GM18907 (cell line): ENCODE measurements around the gene ETV3.

Experiments used
- ATAC-seq: cut with Tn5 transposase; IDR thresholded peaks from one replicate; pipeline ENCODE4 v1.9.1; 2021; ENCODE audit warnings: mild to moderate bottlenecking, moderate library complexity; ENCODE audit not compliant: unreplicated experiment

ETV3 gene

GRCh38 chr1:157162345-157162744, 24.1 kb upstream of the ETV3 start:
- no peak for ATAC-seq

DNA sequence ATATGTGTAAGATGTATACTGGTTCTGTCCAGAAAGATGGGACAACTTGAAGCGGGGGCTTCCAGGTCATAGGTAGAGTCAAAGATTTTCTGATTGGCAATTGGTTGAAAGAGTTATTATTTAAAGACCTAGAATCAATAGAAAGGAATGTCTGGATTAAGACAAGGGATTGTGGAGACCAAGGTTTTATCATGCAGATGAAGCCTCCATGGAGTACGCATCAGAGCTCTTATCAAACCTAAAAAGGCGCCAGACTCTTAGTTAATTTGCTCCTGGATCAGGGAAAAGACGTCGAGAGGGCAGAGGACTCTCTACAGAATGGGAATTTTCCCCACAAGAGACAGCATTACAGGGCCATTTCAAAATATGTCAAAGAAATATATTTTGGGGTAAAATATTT, 23.7 kb upstream of the ETV3 start:
- ATAC-seq: no peak

DNA sequence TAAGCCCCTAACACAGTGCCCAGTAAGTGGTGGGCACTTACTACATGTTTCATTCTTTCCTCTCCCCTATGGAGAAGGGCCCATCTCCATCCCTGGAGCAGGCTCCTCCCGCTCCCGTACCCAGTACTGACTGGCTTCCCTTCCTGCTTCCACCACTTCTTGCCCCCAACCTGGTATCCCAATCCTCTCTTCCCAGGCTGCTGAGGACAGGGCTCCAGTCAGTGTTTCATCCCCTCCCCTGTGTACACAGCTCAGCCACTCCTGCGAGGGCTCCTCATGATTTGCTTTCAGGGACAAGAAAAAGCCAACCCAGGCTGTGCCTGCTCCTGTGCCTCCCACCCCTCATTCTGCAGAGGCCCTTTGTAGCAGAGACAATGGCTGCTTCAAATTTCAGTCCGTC, 20.8 kb upstream of the ETV3 start:
- no peak for ATAC-seq

GRCh38 chr1:157157501-157158190, 19.5 kb upstream of the ETV3 start:
- ATAC-seq: no peak

GRCh38 chr1:157156058-157156541, 17.9 kb upstream of the ETV3 start:
- no peak for ATAC-seq

GRCh38 chr1:157155658-157156057, 17.5 kb upstream of the ETV3 start:
- no peak for ATAC-seq

GRCh38 chr1:157154940-157155514, 16.8 kb upstream of the ETV3 start:
- no peak for ATAC-seq

GRCh38 chr1:157154291-157154690, 16.1 kb upstream of the ETV3 start:
- ATAC-seq: no peak

DNA sequence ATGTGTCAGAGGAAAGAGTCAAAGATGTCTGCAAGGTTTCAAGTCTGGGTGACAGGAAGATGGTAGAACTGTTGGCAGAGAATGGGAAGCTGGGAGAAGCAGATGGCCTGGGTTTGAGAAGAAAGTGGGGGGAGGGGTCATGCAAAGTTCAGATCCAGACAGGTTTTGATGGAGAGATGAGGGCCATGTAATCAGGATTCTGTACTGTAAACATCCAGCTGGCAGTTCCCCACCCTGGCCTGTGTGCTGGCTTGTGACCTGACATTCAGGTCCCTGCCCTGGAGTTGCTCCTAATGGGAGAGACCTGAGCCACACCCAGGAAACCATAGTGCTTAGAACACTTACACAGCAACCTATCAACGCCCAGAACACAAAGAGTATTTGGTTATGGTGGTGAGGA, 15.6 kb upstream of the ETV3 start:
- ATAC-seq: no peak

GRCh38 chr1:157152510-157152909, 14.3 kb upstream of the ETV3 start:
- no peak for ATAC-seq

DNA sequence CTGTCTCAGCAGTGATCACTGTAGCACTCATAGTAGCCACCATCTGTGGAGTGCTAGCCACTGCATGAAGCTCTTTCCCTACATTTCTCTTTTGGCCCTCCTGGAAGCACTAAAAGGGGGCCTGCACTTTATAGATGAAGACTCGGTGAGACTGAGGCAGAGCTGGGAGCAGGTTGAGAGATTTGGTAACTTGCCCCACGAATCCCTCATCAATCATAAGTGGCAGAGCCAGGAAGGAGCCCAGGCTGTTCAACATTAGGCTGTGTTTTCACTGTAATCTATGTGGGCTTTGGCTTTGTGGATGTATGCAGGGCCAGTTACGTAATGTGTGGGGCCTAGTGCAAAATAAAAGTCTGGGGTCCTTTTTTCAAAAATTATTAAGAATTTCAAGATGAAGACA, 13.3 kb upstream of the ETV3 start:
- no peak for ATAC-seq

- no peak for ATAC-seq
These were observed 12.9 kb upstream of the ETV3 start for GRCh38 chr1:157151073-157151472.

DNA sequence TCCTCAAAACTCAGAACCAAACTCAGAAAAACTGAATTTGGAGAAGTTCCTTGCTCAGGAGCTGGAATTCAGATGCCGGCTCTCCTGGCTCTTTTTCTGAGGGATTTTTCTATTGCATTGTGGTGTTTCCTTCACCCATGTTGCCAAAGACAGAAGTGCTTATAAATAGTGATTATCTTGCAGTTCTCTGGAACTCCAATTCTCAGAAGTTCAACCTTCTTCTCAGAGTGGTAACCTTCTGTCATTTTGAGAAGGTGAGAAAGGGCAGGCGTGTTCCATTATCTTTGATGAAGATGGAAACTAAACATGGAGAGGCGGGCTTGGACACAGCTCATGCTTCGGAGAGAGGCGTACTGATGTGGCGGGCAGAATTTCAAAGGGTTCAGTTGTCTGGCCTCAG, 12.4 kb upstream of the ETV3 start:
- ATAC-seq: no peak

DNA sequence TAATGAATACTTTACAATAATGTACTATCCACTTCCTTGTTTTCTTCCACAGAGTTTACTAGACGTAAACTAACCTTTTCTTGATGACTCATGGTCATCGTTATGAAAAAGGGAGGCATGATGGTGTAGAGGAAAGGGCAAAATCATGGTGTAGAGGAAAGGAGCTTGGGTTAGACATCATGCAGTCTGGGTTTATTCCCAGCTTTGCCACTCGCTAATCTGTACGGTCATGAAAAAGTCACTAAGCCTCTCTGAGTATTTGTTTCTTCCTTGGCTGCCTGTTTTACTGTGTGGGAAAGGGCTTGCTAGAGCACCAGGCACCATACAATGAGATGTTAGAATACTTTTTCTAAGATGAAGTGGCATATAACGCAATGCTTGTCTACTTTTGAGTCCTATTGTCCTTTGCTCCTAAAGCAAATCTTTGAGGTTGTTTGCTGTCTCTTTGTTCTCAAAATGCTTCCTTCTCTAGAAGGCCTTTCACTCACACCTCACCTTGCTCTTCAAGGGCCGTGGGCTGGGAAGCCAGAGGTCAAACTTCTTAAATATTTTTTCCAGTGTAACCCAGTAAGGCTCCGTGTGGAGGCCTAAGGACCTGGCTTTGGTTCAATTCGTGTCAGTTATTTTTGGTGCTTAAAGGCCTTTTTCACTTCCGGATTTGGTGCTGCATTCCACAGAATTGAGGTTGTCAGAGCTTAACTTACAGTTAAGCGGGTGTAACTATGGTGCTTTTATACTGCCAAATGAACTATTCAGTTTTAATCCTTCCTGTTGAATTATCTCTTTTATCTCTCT, 9.9 kb upstream of the ETV3 start:
- no peak for ATAC-seq

DNA sequence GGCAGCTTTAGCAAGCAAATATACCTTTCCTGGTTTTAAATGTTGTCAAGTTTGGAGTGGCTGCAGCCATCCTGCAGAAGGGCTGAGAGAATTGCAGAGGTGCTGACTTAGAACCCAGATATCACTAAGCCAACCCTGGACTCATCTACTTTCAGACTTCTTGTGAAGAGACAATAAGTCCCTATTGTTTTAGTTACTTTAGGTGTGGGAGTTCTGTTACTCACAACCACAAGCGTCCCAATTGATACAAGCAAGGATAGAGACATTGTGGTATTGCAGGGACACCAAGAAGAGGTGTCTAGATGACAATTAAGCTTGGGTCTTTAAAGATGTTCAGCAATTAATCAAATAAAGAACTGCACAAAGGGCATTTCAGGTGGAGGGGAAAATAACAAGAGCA, 8.8 kb upstream of the ETV3 start:
- no peak for ATAC-seq

DNA sequence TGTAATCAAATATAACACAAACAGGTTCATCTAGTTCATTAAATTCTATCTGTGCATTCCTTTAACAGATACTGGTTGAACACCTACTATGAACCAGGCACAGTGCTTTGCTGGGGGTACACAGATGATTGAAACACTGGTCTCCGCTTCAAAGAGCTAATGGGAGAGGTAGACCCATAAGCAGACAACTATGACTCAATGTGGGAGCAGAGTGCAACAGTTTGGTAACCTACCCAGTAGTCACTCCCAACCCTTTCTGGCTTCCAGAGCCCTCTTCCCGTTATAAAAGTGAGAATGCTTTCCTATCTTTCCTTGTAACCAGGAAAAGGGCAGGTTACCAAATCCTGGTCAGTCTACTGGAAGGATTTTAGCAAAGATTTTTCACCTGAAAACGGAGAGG, 8.0 kb upstream of the ETV3 start:
- no peak for ATAC-seq

GRCh38 chr1:157145076-157145475, 6.9 kb upstream of the ETV3 start:
- no peak for ATAC-seq

GRCh38 chr1:157144509-157144908, 6.3 kb upstream of the ETV3 start:
- ATAC-seq: no peak

GRCh38 chr1:157142765-157143423, 4.7 kb upstream of the ETV3 start:
- ATAC-seq: no peak

DNA sequence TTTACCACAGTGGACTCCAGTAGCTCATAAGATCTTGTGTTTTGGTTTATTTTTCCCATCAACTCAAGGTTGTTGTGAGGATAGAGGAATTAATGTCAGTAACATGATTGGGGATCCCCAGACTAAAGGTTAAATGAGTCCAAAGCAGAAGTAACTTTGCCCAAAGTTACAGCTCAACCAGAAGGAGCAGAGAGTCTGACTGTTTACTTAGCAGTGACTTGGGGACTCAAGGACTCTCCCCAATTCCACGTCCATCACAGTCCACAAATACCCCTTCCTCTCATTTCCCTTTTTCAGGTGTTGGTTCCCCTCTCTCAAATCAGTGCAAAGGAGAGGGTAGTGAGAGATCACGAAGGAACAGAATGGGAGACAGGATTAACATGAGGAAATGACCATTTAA, 4.0 kb upstream of the ETV3 start:
- no peak for ATAC-seq

DNA sequence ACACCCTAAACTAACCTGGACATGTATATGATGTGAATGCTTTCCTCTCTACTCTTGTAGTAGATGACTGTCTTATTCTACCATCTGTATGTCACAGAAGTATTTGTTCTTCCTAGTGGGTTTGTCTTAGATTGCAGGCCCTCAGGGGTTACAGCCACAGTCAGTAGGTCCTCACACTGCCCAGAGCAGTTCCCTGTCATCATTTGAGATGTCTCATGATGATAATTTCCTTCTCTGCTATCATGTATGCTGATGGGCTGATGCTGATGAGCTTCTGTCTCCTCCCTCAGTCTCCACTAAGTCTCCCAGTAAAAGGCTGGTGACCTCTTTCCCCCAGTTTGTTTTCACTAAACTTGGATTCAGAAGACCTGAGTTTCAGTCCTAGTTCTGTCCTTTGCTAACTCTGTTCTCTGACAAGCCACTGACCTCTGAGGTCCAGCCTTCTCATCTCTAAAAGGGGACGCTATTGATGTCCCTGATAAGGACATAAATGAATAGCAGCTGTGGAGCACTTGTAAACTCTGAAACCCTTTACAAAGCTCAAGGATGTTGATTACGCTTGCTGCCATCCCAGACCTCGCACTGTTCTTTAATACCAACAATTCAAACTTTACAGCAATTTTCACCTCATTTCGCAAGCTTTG, 3.1 kb upstream of the ETV3 start:
- ATAC-seq: no peak
